Nephron progenitor cell (in vitro differentiated cells): ENCODE results near the gene PIK3C3.
"Not testable (repeated sequence)": the region's sequence is repeated elsewhere in the genome, so short reads cannot be mapped to it uniquely, and the experiment has no call there.

ENCODE experiments used
- DNase-seq: peaks from one replicate; pipeline ENCODE4 v3.0.0; 2021
- H3K27ac Mint-ChIP-seq: 2 replicates; pipeline ENCODE4 v1.8.0; 2021; ENCODE audit warnings: mild to moderate bottlenecking, moderate library complexity, mixed read lengths
- H3K27me3 Mint-ChIP-seq: 2 replicates; pipeline ENCODE4 v1.8.0; 2021; ENCODE audit warnings: mild to moderate bottlenecking, low read depth, mixed read lengths; ENCODE audit not compliant: poor library complexity
- H3K36me3 Mint-ChIP-seq: 2 replicates; pipeline ENCODE4 v1.8.0; 2021; ENCODE audit warnings: low read depth, mixed read lengths
- H3K4me1 Mint-ChIP-seq: 2 replicates; pipeline ENCODE4 v1.8.0; 2021; ENCODE audit warnings: mixed read lengths
- H3K4me3 Mint-ChIP-seq: 2 replicates; pipeline ENCODE4 v1.8.0; 2021; ENCODE audit warnings: mild to moderate bottlenecking, moderate library complexity, mixed read lengths
- H3K9me3 Mint-ChIP-seq: 2 replicates; pipeline ENCODE4 v1.8.0; 2021; ENCODE audit warnings: mild to moderate bottlenecking, moderate library complexity, mixed read lengths
- TF ChIP-seq, protein P1 (sequence below): fragments of 200-600 bp; sonication (generic); IDR thresholded peaks from 2 replicates; pipeline ENCODE4 v1.5.0; 2021; ENCODE audit warnings: antibody characterized with exemption

The PIK3C3 gene

GRCh38 chr18:42107287-42107686, 152.3 kb downstream of the PIK3C3 start:
- H3K4me3 Mint-ChIP-seq, result no peak overlapping the region
- peaks cover 2% of the 10 kb centered on the region for H3K27me3 Mint-ChIP-seq
- no peak overlapping the region for H3K27ac Mint-ChIP-seq
- no peak for DNase-seq
- H3K4me1 Mint-ChIP-seq, result peaks cover 5% of the 10 kb centered on the region
- H3K9me3 Mint-ChIP-seq, result peaks cover 1% of the 10 kb centered on the region
- H3K36me3 Mint-ChIP-seq, result peaks cover 1% of the 10 kb centered on the region
- TF ChIP-seq, protein P1, sequence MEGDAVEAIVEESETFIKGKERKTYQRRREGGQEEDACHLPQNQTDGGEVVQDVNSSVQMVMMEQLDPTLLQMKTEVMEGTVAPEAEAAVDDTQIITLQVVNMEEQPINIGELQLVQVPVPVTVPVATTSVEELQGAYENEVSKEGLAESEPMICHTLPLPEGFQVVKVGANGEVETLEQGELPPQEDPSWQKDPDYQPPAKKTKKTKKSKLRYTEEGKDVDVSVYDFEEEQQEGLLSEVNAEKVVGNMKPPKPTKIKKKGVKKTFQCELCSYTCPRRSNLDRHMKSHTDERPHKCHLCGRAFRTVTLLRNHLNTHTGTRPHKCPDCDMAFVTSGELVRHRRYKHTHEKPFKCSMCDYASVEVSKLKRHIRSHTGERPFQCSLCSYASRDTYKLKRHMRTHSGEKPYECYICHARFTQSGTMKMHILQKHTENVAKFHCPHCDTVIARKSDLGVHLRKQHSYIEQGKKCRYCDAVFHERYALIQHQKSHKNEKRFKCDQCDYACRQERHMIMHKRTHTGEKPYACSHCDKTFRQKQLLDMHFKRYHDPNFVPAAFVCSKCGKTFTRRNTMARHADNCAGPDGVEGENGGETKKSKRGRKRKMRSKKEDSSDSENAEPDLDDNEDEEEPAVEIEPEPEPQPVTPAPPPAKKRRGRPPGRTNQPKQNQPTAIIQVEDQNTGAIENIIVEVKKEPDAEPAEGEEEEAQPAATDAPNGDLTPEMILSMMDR, result no peak

- no peak for DNase-seq
- Mint-ChIP-seq H3K27me3 (peaks cover 2% of the 10 kb centered on the region), H3K4me1 (peaks cover 5% of the 10 kb centered on the region), H3K36me3 (peaks cover 4% of the 10 kb centered on the region), H3K4me3 (no peak overlapping the region), H3K9me3 (peaks cover 6% of the 10 kb centered on the region), H3K27ac (no peak overlapping the region)
- TF ChIP-seq, protein P1, result no peak
Observed at GRCh38 chr18:42107691-42108450, 152.8 kb downstream of the PIK3C3 start.

- H3K4me1 Mint-ChIP-seq, result peaks cover 23% of the 10 kb centered on the region
- H3K27ac Mint-ChIP-seq, H3K4me3 Mint-ChIP-seq, DNase-seq, H3K27me3 Mint-ChIP-seq, H3K9me3 Mint-ChIP-seq, H3K36me3 Mint-ChIP-seq: not testable (repeated sequence)
Observed at GRCh38 chr18:42112147-42112546, 157.1 kb downstream of the PIK3C3 start.

DNA sequence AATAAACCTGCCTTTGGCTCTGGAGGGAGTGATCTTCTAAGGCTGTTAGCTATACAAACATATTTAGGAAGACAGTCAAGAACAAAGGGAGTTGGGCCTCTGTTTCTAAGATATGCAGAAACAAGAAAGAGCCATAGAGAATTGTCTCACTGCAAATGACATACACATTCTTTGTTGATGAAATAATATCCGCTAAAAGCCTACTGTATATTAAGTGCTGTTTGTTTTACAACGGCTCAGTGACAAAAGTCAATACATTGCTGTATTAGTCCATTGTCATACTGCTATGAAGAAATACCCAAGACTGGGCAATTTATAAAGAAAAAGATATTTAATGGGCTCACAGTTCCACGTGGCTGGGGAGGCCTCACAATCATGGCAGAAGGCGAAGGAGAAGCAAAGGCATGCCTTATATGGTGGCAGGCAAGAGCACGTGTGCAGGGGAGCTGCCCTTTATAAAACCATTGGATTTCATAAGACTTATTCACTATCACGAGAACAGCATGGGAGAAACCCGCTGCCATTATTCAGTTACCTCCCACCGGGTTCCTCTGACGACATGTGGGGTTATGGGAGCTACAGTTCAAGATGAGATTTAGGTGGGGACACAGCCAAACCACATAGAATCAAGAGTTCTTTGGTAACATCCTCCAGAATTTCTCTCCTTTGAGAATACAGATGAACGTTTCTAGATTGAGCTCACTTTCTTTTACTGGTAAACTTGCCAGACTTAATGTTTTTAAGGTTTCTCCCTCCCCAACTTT, 157.8 kb downstream of the PIK3C3 start:
- H3K27me3 Mint-ChIP-seq, result no peaks in the 10 kb centered on the region
- peaks cover 6% of the 10 kb centered on the region for H3K9me3 Mint-ChIP-seq
- H3K4me3 Mint-ChIP-seq, result no peak overlapping the region
- TF ChIP-seq, protein P1, result no peak
- peaks cover 4% of the 10 kb centered on the region for H3K36me3 Mint-ChIP-seq
- DNase-seq, result no peak
- H3K4me1 Mint-ChIP-seq, result peaks cover 21% of the 10 kb centered on the region
- no peak overlapping the region for H3K27ac Mint-ChIP-seq

GRCh38 chr18:42113529-42114191, 158.6 kb downstream of the PIK3C3 start:
- TF ChIP-seq, protein P1, result no peak
- Mint-ChIP-seq H3K36me3 (peaks cover 4% of the 10 kb centered on the region), H3K4me3 (no peak overlapping the region), H3K4me1 (peaks cover 21% of the 10 kb centered on the region), H3K27ac (no peak overlapping the region), H3K9me3 (peaks cover 6% of the 10 kb centered on the region), H3K27me3 (no peaks in the 10 kb centered on the region)
- no peak for DNase-seq

GRCh38 chr18:42114310-42114943, 159.4 kb downstream of the PIK3C3 start:
- Mint-ChIP-seq H3K9me3 (peaks cover 6% of the 10 kb centered on the region), H3K36me3 (peaks cover 4% of the 10 kb centered on the region), H3K4me1 (peaks cover 23% of the 10 kb centered on the region), H3K27ac (no peak overlapping the region), H3K4me3 (no peak overlapping the region), H3K27me3 (no peaks in the 10 kb centered on the region)
- TF ChIP-seq, protein P1, result peak; percentile 95
- DNase-seq, result peak; percentile 76
